ENCODE measurements around the gene MAP3K6.
A peak's percentile ranks its signal among the peaks of the same experiment; 100 is the strongest.

The MAP3K6 gene

DNA sequence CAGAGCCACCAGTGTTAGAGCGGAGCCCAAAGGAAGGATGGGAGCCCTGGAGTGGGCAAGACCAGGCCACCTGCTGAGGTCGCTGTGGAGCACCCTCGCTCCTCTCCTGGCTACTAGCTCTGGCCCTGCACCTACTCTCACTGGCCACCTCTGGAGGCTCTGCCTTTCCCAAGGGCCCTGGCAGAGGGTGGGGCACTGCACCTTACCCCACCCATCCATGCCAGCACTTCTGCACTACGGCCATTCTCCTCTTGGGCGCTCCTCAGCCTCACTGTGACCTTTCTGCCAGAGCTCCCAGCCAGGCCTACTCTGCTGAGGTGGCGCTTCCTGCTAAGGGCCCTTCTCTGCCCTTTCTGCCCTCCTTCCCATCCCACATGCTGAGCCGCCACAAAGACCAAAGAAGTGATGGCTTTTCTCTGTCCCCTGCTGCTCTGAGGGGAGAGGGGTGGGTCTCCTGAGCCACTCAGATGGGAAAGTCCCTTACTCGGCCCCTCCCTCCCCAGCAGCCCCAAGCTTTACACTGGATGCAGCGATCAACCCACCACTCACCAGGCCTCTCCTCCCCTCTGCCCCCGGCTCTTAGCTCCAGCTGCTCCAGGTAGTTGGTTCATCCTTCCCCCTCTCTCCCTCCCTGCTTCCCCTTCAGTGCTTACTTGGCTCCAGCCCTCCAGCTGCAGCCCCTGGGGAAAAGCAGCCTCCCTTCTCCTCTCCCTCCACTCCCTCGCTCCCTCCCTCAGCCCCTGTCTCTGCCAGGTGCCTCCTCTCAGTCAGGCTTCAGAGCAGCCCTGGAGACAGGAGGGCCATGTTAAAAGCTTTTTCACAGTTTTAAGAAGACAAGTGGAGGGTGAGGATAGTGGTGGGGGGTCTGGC is 59.6 kb downstream of the MAP3K6 start:
- H3K4me3 ChIP-seq (ENCODE audit: low read depth, low read length) = no peak overlapping the region
- DNase-seq (ENCODE audit: low read depth) = peak; percentile 6
- TF ChIP-seq, protein P1, sequence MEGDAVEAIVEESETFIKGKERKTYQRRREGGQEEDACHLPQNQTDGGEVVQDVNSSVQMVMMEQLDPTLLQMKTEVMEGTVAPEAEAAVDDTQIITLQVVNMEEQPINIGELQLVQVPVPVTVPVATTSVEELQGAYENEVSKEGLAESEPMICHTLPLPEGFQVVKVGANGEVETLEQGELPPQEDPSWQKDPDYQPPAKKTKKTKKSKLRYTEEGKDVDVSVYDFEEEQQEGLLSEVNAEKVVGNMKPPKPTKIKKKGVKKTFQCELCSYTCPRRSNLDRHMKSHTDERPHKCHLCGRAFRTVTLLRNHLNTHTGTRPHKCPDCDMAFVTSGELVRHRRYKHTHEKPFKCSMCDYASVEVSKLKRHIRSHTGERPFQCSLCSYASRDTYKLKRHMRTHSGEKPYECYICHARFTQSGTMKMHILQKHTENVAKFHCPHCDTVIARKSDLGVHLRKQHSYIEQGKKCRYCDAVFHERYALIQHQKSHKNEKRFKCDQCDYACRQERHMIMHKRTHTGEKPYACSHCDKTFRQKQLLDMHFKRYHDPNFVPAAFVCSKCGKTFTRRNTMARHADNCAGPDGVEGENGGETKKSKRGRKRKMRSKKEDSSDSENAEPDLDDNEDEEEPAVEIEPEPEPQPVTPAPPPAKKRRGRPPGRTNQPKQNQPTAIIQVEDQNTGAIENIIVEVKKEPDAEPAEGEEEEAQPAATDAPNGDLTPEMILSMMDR (conservative IDR thresholded peaks at IDR 0.05; ENCODE audit: low read depth, low read length) = peak; percentile 31

DNA sequence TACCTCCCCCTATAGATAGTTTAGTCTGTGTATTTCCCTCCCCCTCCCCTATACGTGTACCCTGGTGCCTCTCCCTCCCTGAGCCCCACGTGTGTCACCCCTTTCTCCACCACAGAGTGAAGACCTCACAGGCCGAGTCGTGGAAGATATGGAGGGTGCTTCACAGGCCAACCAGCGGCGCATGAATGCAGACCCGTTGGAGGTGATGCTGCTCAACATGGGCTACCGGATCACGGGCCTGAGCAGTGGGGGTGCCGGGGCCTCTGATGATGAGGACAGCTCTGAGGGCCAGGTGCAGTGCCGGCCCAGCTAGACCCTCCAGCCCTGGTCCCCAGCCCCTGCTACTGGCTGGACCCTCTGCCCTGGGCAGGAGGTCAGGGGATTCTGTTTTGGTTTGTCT is 60.7 kb downstream of the MAP3K6 start:
- DNase-seq (ENCODE audit: low read depth) = no peak
- TF ChIP-seq, protein P1 (conservative IDR thresholded peaks at IDR 0.05; ENCODE audit: low read depth, low read length) = no peak
- no peak overlapping the region for H3K4me3 ChIP-seq (ENCODE audit: low read depth, low read length)

Measured in choroid plexus epithelial cell (primary cell).